ENCODE results near the gene NAMPT. TPM values are rescaled to one million over a fixed set of nuclear protein-coding genes. Genes with fewer than 3 reads are reported as not detected.

Gene NAMPT
- total and polyA plus RNA-seq, 9 of the 15 experiments (the other 6 are each of a cell fraction or from before 2014, with no cell fraction given) = 41.1 to 160 (median 106) TPM

DNA sequence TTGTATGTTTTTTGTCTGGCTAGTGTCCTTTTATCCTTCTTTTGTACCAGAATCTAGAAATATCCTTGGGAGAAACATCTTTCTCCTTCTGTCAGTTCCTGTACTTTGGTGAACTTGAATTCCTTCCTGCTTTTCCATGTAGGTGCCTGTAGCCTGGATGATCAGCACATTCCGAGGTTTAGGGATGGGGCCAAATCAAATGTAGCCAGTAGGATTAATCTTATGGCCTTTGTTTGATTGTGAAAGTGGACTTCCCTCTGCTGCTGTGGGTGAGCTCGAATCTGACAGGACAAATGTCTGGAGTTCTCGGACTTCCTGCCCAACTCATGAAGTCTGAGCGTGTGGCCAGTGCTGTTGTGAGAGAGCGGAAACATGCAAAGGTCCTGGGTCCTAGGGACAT lies 33.2 kb upstream of the NAMPT start:
- CTCF ChIA-PET (ENCODE audit: low intra/inter-chr PET ratio) = no interaction called here
- intact Hi-C loops (cut with micrococcal nuclease) = no loop called here
- no peaks in the 10 kb centered on the region for H3K36me3 ChIP-seq (ENCODE audit: control insufficient read depth, insufficient read depth, low read length)

More for the DNA sequence above, 33.2 kb upstream of the NAMPT start:
- DNase-seq (ENCODE audit: extremely low read depth in 1 of 4, low spot score in 3 of 4) (no peak), ATAC-seq (no peak; the same call in 2 of the 3 replicates), FAIRE-seq (no peak)
- WGBS (ENCODE audit: insufficient coverage, low coverage, missing lambda C conversion rate) = 32% methylated on average over 5 of the region's 5 CpGs
- Histone ChIP-seq H3K9ac (ENCODE audit: insufficient read depth in 1 of 2, low read depth in 2 of 2, low read length in 2 of 2) (no peak overlapping the region), H3K79me2 (ENCODE audit: control insufficient read depth, insufficient read depth, low read length) (no peaks in the 10 kb centered on the region), H3K27ac (ENCODE audit: extremely low read depth, low read depth, low read length) (no peak overlapping the region), H4K20me1 (replicated peaks; ENCODE audit: control insufficient read depth, insufficient read depth, low read length) (no peaks in the 10 kb centered on the region), H3K9me1 (ENCODE audit: control insufficient read depth, insufficient read depth, low read length) (no peaks in the 10 kb centered on the region), H3K27me3 (ENCODE audit: control insufficient read depth in 2 of 2, insufficient read depth in 2 of 2, low read length in 2 of 2) (no peaks in the 10 kb centered on the region), H3K4me3 (no peak overlapping the region), H3K4me1 (replicated peaks in 1 of 2; ENCODE audit: control insufficient read depth in 2 of 2, insufficient read depth in 2 of 2, low read length in 2 of 2) (no peaks in the 10 kb centered on the region), H3K9me3 (replicated peaks; ENCODE audit: control insufficient read depth, insufficient read depth, low read depth, low read length) (no peaks in the 10 kb centered on the region), H3K4me2 (ENCODE audit: insufficient read depth, low read length) (no peak overlapping the region), H2AFZ (ENCODE audit: low read depth, low read length) (peak overlapping the region; percentile 20; the same call in 1 of the 2 replicates)
- BruUV-seq (replicated peaks) = no TSS peak
- in situ Hi-C loops (cut with MboI) = no loop called here
- POLR2A ChIA-PET = interaction anchor here (0.9 to 3.1 kb wide), 3 partner anchors 14 to 274 kb away, joined by 3 to 10 read pairs (median 3); partner anchors contain the start of gene NAMPT
- TF ChIP-seq HDAC6 (IDR thresholded peaks at IDR 0.05; ENCODE audit: low read depth, low read length) (no peak), MBD2 (IDR thresholded peaks at IDR 0.05; ENCODE audit: borderline replicate concordance, low read depth) (no peak)
- TF ChIP-seq, protein P1, sequence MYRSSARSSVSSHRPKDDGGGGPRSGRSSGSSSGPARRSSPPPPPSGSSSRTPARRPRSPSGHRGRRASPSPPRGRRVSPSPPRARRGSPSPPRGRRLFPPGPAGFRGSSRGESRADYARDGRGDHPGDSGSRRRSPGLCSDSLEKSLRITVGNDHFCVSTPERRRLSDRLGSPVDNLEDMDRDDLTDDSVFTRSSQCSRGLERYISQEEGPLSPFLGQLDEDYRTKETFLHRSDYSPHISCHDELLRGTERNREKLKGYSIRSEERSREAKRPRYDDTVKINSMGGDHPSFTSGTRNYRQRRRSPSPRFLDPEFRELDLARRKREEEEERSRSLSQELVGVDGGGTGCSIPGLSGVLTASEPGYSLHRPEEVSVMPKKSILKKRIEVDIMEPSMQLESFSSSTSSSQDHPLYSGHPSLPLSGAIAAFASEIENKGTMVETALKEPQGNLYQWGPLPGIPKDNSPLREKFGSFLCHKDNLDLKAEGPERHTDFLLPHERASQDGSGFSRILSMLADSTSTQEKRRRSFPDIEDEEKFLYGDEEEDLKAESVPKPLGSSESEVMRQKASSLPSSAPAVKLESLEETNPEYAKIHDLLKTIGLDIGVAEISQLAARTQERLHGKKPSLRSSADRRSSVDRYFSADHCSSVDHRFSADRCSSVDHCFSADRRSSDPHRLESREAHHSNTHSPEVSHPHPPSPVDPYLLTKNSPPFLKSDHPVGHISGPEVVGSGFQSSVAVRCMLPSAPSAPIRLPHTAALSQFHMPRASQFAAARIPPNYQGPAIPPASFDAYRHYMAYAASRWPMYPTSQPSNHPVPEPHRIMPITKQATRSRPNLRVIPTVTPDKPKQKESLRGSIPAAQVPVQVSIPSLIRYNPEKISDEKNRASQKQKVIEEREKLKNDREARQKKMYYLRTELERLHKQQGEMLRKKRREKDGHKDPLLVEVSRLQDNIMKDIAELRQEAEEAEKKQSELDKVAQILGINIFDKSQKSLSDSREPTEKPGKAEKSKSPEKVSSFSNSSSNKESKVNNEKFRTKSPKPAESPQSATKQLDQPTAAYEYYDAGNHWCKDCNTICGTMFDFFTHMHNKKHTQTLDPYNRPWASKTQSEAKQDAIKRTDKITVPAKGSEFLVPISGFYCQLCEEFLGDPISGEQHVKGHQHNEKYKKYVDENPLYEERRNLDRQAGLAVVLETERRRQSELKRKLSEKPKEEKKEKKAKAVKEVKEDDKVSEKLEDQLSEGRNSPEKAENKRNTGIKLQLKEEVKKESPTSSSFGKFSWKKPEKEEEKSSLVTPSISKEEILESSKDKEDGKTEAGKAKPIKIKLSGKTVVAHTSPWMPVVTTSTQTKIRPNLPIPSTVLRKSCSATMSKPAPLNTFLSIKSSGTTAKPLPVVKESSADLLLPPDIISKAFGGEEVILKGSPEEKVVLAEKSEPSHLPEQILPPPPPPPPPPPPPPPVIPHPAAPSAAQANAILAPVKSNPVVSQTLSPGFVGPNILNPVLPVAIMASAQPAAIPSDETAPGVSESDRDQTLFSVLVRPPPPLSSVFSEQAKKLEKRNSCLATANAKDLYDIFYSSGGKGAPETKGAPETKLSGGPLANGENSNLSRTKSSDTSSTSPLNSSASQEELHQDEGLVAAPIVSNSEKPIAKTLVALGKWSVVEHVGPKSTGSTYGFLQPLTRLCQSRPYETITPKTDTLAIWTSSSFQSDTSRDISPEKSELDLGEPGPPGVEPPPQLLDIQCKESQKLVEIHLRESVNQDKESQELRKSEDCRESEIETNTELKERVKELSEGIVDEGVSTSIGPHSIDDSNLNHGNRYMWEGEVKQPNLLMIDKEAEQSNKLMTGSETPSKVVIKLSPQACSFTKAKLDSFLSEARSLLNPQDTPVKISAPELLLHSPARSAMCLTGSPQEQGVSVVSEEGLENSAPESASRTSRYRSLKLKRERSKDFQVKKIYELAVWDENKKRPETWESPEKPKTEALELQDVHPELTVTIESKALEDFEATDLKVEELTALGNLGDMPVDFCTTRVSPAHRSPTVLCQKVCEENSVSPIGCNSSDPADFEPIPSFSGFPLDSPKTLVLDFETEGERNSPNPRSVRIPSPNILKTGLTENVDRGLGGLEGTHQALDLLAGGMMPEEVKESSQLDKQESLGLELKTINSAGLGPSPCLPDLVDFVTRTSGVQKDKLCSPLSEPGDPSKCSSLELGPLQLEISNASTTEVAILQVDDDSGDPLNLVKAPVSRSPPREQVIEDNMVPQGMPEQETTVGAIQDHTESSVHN (IDR thresholded peaks at IDR 0.05; ENCODE audit: borderline replicate concordance in 1 of 2, low read depth in 1 of 2) = no peak

All from K562 (cell line).